GM18519 (cell line): Measurements from ENCODE around the gene CEP112.
A peak's percentile ranks its signal among the peaks of the same experiment; 100 is the strongest.
"Not testable (repeated sequence)": the region's sequence is repeated elsewhere in the genome, so short reads cannot be mapped to it uniquely, and the experiment has no call there.

Experiments
- ATAC-seq: cut with Tn5 transposase; IDR thresholded peaks from one replicate; pipeline ENCODE4 v1.9.1; 2021; ENCODE audit warnings: mild to moderate bottlenecking, moderate library complexity; ENCODE audit not compliant: unreplicated experiment, low FRiP score

Gene CEP112

DNA sequence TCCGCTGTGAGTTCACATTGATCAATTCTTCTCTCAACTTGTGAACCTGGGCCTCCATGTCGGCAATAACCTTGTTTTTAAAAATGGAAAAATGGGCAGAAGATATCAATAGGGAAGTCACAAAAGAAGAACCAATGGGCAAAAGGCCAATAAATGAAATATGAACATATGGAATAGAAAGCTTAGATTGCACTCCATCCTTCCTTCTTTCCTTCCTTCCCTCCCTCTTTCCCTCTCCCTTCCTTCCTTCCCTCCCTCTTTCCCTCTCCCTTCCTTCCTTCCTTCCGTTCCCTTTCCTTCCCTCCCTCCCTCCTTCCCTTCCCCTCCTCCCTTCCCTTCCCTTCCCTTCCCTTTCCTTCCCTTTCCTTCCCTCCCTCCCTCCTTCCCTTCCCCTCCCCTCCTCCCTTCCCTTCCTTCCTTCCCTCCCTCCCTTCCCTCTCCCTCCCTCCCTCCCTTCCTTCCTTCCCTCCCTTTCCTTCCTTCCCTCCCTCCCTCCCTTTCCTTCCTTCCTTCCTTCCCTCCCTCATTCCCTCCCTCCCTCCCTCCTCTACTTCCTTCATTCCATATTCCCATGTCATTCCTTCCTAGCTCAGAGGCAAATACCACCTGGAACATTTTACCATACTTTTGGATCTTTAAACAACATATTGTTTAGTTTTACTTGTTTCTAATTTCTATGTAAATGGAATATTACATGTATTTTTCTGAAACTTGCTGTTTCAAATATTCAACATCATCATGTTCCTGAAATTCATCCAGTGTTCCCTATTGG lies 339.8 kb downstream of the CEP112 start:
- ATAC-seq = no peak

GRCh38 chr17:65850486-65850885 lies 341.4 kb downstream of the CEP112 start:
- ATAC-seq = peak; percentile 91

DNA sequence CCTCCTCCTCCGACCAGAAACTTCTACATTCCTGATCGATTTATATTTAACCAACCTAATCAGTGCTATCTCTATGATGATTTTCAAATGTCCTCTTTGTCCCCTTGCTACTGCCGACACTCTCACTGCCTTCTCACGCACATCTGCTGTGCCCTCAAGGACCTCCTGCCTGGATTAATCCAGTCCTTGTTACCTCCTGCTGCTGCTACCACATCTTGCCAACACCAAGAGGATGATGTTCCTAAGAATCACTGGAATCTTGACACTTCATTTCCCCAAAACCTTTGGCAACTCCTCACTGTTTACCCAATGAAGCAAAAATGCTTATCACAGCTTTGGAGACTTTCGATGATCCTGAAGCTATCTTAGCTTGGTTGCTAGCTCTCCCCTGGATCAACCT lies 343.2 kb downstream of the CEP112 start:
- no peak for ATAC-seq

DNA sequence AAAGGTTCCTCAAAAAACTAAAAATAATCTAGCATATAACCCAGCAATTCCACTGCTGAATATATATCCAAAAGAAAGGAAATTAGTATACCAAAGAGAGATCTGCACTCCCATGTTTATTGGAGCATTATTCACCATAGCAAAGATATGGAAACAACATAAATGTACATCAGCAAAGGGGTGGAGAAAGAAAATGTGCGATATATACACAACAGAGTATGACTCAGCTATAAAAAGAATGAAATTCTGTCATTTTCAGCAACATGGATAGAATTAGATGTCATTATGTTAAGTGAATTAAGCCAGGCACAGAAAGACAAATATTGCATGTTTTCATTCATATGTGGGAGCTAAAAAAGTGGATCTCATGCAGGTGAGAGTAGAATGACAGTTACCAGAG lies 350.8 kb downstream of the CEP112 start:
- no peak for ATAC-seq

GRCh38 chr17:65837232-65837631 lies 354.7 kb downstream of the CEP112 start:
- ATAC-seq = not testable (repeated sequence)

GRCh38 chr17:65833214-65833613 lies 358.7 kb downstream of the CEP112 start:
- ATAC-seq = no peak

GRCh38 chr17:65830356-65830755 lies 361.6 kb downstream of the CEP112 start:
- ATAC-seq = no peak

GRCh38 chr17:65826577-65826976 lies 365.4 kb downstream of the CEP112 start:
- ATAC-seq = not testable (repeated sequence)

DNA sequence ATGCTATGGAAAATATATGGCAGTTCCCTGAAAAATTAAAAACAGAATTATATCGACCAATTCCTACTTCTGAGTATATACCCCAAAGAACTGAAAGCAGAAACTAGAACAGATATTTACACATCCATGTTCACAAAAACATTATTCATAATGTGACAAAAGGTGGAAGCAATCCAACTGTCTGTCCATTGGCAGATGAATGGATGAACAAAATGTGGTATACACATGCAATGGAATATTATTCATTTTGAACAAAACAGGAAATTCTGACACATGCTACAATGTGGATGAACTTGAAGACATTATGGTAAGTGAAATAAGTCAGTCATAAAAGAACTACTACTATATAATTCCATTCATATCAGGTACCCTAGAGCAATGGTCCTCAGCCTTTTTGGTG lies 367.0 kb downstream of the CEP112 start:
- no peak for ATAC-seq

DNA sequence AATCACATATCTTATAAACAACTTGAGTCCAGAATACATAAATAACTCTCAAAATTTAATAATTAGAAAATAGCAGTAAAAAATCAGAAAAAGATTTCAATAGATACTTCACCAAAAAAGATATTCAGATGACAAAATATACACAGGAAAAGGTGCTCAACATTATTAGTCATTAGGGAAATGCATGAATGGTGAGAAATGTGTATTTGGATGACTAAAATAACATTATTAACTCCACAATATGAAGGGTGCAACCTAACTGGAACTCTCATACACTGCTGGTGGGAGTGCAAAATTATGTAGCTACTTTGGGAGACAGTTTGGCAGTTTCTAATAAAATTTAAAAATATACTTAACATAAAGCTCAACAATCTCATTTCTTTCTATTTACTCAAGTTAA lies 368.2 kb downstream of the CEP112 start:
- ATAC-seq = no peak

GRCh38 chr17:65820811-65821210 lies 371.1 kb downstream of the CEP112 start:
- ATAC-seq = no peak

DNA sequence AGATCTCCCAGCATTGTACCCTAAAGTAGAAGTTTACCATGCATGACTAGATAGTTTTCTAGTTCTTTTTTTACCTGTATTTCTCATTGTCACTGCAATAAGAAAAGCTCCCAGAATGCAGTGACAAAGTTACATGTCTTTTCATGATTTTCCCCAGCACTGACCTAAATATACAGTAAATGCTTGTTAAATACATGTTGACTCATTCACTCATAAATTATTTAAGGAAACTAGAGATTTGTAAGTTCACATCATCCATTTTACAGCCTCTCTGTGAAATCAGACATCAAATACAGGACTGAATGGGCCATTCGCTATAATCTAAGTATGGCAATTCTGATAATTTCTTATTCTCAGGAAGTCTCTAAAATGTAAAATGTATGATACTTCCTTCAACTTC lies 371.6 kb downstream of the CEP112 start:
- no peak for ATAC-seq

DNA sequence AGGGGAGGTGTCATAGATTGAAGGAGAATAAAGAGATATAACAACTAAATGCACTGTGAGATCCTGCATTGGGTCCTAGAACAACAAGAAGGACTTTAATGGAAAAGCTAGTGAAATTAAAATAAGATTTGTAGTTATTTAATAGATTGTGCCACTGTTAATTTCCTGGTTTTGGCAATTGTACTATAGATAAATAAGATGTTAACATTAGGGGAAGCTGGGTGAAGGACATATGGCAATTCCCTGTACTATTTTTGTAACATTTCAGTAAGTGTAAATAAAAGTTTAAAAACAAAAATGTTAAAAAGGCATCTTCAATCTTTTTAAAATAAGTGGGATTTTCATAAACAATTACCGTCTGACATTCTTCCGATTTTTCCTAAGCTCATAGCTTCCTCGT lies 372.1 kb downstream of the CEP112 start:
- no peak for ATAC-seq

DNA sequence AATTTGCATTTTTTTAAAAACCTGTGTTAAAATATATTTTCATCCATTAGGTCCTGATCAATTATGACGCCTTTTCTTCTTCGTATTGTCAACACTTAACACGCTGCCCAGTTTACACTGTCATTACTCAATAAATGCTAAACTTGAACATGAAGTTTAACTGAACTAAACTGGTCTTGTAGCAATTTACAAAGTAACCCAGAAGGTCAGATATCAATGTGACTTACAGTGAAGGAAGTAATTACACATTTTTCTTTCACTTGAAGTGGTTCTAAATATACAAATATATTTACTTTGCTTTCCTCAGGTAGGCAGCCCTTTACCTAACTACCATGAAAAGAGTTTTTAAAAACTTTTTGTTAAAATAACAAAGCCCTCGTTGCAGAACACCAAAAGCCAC lies 374.0 kb downstream of the CEP112 start:
- no peak for ATAC-seq

- no peak for ATAC-seq
These were observed 377.5 kb downstream of the CEP112 start for GRCh38 chr17:65814418-65814817.

GRCh38 chr17:65813306-65813705 lies 378.6 kb downstream of the CEP112 start:
- no peak for ATAC-seq

GRCh38 chr17:65811043-65811442 lies 380.9 kb downstream of the CEP112 start:
- ATAC-seq = no peak

- no peak for ATAC-seq
These were observed 382.6 kb downstream of the CEP112 start for GRCh38 chr17:65809366-65809765.

DNA sequence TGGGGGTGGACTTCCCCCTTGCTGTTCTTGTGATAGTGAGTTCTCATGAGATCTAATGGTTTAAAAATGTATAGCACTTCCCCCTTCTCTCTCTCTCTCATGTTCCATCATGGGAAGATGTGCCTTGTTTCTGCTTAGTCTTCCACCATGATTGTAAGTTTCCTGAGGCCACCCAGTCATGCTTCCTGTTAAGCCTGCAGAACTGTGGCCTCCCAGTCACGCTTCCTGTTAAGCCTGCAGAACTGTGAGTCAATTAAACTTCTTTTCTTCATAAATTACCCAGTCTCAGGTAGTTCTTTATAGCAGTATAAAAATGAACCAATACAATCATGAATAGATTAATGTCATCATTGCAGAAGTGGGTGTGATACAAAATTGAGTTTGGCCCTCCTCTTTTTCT lies 383.4 kb downstream of the CEP112 start:
- ATAC-seq = not testable (repeated sequence)

DNA sequence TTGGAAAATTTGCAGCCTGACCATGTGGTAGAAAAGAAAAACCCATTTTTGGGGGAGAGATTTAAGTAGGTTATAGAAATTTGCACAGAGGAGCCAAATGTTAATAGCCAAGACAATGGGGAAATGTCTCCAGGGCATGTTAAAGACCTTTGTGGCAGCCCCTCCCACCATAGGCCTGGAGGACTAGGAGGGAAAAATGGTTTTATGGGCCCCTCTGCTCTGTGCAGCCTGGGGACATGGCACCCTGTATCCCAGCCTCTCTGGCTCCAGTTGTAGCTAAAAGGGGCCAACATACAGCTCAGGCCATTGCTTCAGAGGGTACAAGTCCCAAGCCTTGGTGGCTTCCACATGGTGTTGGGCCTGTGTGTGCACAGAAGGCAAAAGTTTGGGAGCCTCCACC lies 384.6 kb downstream of the CEP112 start:
- no peak for ATAC-seq

DNA sequence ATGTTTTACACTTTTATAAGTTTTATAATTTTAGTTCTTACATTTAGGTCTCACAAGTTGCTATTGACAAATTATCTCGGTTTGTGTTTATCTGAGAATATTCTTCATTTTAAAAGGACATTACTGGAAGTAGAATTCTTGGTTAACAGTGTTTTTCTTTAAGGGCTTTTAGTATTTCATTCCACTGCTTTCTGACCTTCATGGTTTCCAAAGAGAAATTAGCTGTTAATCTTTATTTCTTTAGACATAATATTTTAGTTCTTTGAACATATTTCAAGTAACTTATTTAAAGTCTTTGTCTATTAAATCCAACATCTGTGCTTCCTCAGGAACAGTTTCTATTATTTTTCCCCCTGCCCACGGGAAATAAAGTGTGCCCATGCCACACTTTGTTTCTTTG lies 390.4 kb downstream of the CEP112 start:
- no peak for ATAC-seq

DNA sequence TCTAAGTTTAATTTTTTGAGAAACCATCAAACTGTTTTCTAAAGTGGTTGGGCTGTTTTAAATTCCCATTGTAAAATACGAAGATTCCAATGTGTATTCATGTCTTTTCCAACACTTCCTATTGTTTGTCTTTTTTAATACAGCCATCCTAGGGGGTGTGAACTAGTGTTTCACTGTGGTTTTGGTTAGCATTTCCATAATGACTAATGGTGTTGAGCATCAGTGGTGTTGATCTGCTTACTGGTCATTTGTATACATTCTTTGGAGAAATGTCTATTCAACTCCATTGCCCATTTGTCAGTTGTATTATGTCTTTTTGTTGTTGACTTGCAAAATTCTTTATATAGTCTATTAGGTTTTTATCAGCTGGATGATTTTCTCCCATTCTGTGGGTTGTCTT lies 391.3 kb downstream of the CEP112 start:
- no peak for ATAC-seq

GRCh38 chr17:65799869-65800268 lies 392.1 kb downstream of the CEP112 start:
- ATAC-seq = no peak
